ENCODE data around the gene DNAJB5. TPM values are rescaled to one million over a fixed set of nuclear protein-coding genes. Genes with fewer than 3 reads are reported as not detected.
"Not testable (repeated sequence)": the region's sequence is repeated elsewhere in the genome, so short reads cannot be mapped to it uniquely, and the experiment has no call there.

DNAJB5 gene
- total RNA-seq, 1 donor from 2014 or later: 27.3 TPM

- TF ChIP-seq EZH2 (IDR thresholded peaks at IDR 0.05; ENCODE audit: insufficient read depth, low read length): no peak
- TF ChIP-seq, protein P1, sequence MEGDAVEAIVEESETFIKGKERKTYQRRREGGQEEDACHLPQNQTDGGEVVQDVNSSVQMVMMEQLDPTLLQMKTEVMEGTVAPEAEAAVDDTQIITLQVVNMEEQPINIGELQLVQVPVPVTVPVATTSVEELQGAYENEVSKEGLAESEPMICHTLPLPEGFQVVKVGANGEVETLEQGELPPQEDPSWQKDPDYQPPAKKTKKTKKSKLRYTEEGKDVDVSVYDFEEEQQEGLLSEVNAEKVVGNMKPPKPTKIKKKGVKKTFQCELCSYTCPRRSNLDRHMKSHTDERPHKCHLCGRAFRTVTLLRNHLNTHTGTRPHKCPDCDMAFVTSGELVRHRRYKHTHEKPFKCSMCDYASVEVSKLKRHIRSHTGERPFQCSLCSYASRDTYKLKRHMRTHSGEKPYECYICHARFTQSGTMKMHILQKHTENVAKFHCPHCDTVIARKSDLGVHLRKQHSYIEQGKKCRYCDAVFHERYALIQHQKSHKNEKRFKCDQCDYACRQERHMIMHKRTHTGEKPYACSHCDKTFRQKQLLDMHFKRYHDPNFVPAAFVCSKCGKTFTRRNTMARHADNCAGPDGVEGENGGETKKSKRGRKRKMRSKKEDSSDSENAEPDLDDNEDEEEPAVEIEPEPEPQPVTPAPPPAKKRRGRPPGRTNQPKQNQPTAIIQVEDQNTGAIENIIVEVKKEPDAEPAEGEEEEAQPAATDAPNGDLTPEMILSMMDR (IDR thresholded peaks at IDR 0.05; ENCODE audit: insufficient read depth, low read depth, low read length): no peak
- Mint-ChIP-seq H3K36me3 (ENCODE audit: low read depth, unreplicated experiment) (peaks cover 15% of the 10 kb centered on the region), H3K27ac (ENCODE audit: unreplicated experiment) (no peak overlapping the region), H3K9me3 (ENCODE audit: unreplicated experiment) (peaks cover 4% of the 10 kb centered on the region), H3K4me3 (ENCODE audit: unreplicated experiment) (no peak overlapping the region), H3K27me3 (ENCODE audit: low read depth, unreplicated experiment) (no peaks in the 10 kb centered on the region), H3K4me1 (ENCODE audit: low read depth, unreplicated experiment) (peaks cover 35% of the 10 kb centered on the region)
- DNase-seq (ENCODE audit: low read depth) (no peak), FAIRE-seq (no peak)
- H2AFZ ChIP-seq (ENCODE audit: low read depth, low read length): no peak overlapping the region
- no peaks in the 10 kb centered on the region for H3K27me3 ChIP-seq (ENCODE audit: insufficient read depth, low read length)
- H3K27ac ChIP-seq (ENCODE audit: low read depth, low read length): no peak overlapping the region
- no peak overlapping the region for H3K9ac ChIP-seq (ENCODE audit: low read length)
- H3K4me3 ChIP-seq (ENCODE audit: insufficient read depth, low read depth, low read length): no peak overlapping the region
- H3K36me3 ChIP-seq (ENCODE audit: insufficient read depth, low read length): peaks cover 7% of the 10 kb centered on the region
- peaks cover 7% of the 10 kb centered on the region for H4K20me1 ChIP-seq (ENCODE audit: insufficient read depth, low read length)
- no peaks in the 10 kb centered on the region for H3K9me3 ChIP-seq (ENCODE audit: insufficient read depth, low read depth, low read length)
- no peaks in the 10 kb centered on the region for H3K79me2 ChIP-seq (ENCODE audit: insufficient read depth, low read length)
- H3K4me1 ChIP-seq (ENCODE audit: insufficient read depth, low read length): peaks cover 16% of the 10 kb centered on the region
- peak overlapping the region; percentile 34 for H3K4me2 ChIP-seq (ENCODE audit: low read length)
Measured at GRCh38 chr9:35001285-35001677, 11.7 kb downstream of the DNAJB5 start.

GRCh38 chr9:35001803-35002502 lies 12.4 kb downstream of the DNAJB5 start:
- Mint-ChIP-seq H3K27me3 (ENCODE audit: low read depth, unreplicated experiment) (no peaks in the 10 kb centered on the region), H3K9me3 (ENCODE audit: unreplicated experiment) (peaks cover 7% of the 10 kb centered on the region), H3K27ac (ENCODE audit: unreplicated experiment) (peak overlapping the region; percentile 58), H3K4me1 (ENCODE audit: low read depth, unreplicated experiment) (peaks cover 32% of the 10 kb centered on the region), H3K36me3 (ENCODE audit: low read depth, unreplicated experiment) (peaks cover 15% of the 10 kb centered on the region), H3K4me3 (ENCODE audit: unreplicated experiment) (no peak overlapping the region)
- no peaks in the 10 kb centered on the region for H3K79me2 ChIP-seq (ENCODE audit: insufficient read depth, low read length)
- H3K36me3 ChIP-seq (ENCODE audit: insufficient read depth, low read length): peaks cover 3% of the 10 kb centered on the region
- H4K20me1 ChIP-seq (ENCODE audit: insufficient read depth, low read length): peaks cover 4% of the 10 kb centered on the region
- no peak for TF ChIP-seq EZH2 (IDR thresholded peaks at IDR 0.05; ENCODE audit: insufficient read depth, low read length)
- TF ChIP-seq, protein P1 (IDR thresholded peaks at IDR 0.05; ENCODE audit: insufficient read depth, low read depth, low read length): no peak
- H3K4me1 ChIP-seq (ENCODE audit: insufficient read depth, low read length): peaks cover 16% of the 10 kb centered on the region
- FAIRE-seq: no peak
- DNase-seq (ENCODE audit: low read depth): peak; percentile 55
- no peak overlapping the region for H3K4me3 ChIP-seq (ENCODE audit: insufficient read depth, low read depth, low read length)
- H3K4me2 ChIP-seq (ENCODE audit: low read length): peak overlapping the region; percentile 34
- H3K9me3 ChIP-seq (ENCODE audit: insufficient read depth, low read depth, low read length): no peaks in the 10 kb centered on the region
- no peak overlapping the region for H2AFZ ChIP-seq (ENCODE audit: low read depth, low read length)
- no peak overlapping the region for H3K27ac ChIP-seq (ENCODE audit: low read depth, low read length)
- no peaks in the 10 kb centered on the region for H3K27me3 ChIP-seq (ENCODE audit: insufficient read depth, low read length)
- no peak overlapping the region for H3K9ac ChIP-seq (ENCODE audit: low read length)

DNA sequence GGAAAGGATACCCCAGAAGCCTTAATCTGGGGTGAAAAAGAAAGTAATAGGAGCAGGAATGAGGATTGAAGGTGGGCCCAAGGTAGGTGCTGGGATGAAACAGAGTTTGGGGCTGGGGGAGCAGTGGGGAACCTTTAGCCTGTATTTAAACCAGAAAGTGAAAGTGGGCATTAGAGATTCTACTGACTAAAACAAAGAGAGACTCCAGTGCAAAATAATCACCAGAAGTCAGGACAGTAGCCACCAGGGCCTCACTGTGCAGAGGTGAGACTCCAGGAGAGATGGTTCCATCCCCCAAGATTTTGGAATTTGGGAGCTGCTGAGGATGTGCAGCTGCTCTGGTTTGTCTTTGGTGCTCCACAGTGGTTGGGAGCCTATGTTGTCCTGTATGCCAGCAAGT lies 13.1 kb downstream of the DNAJB5 start:
- H3K9me3 Mint-ChIP-seq (ENCODE audit: unreplicated experiment): peaks cover 7% of the 10 kb centered on the region
- Histone ChIP-seq H3K27me3 (ENCODE audit: insufficient read depth, low read length) (no peaks in the 10 kb centered on the region), H4K20me1 (ENCODE audit: insufficient read depth, low read length) (peaks cover 2% of the 10 kb centered on the region), H3K9me3 (ENCODE audit: insufficient read depth, low read depth, low read length) (no peaks in the 10 kb centered on the region), H3K4me3 (ENCODE audit: insufficient read depth, low read depth, low read length) (no peak overlapping the region), H2AFZ (ENCODE audit: low read depth, low read length) (no peak overlapping the region), H3K27ac (ENCODE audit: low read depth, low read length) (no peak overlapping the region), H3K4me2 (ENCODE audit: low read length) (no peak overlapping the region), H3K4me1 (ENCODE audit: insufficient read depth, low read length) (peaks cover 16% of the 10 kb centered on the region), H3K79me2 (ENCODE audit: insufficient read depth, low read length) (no peaks in the 10 kb centered on the region), H3K9ac (ENCODE audit: low read length) (no peak overlapping the region), H3K36me3 (ENCODE audit: insufficient read depth, low read length) (peaks cover under 1% of the 10 kb centered on the region)
- H3K36me3 Mint-ChIP-seq (ENCODE audit: low read depth, unreplicated experiment): peaks cover 19% of the 10 kb centered on the region
- DNase-seq (ENCODE audit: low read depth) (no peak), FAIRE-seq (no peak)
- peaks cover 27% of the 10 kb centered on the region for H3K4me1 Mint-ChIP-seq (ENCODE audit: low read depth, unreplicated experiment)
- no peak overlapping the region for H3K4me3 Mint-ChIP-seq (ENCODE audit: unreplicated experiment)
- TF ChIP-seq EZH2 (IDR thresholded peaks at IDR 0.05; ENCODE audit: insufficient read depth, low read length): no peak
- TF ChIP-seq, protein P1 (IDR thresholded peaks at IDR 0.05; ENCODE audit: insufficient read depth, low read depth, low read length): no peak
- H3K27ac Mint-ChIP-seq (ENCODE audit: unreplicated experiment): no peak overlapping the region
- no peaks in the 10 kb centered on the region for H3K27me3 Mint-ChIP-seq (ENCODE audit: low read depth, unreplicated experiment)

- FAIRE-seq; H4K20me1 ChIP-seq (ENCODE audit: insufficient read depth, low read length); H3K36me3 ChIP-seq (ENCODE audit: insufficient read depth, low read length); H3K4me2 ChIP-seq (ENCODE audit: low read length); H3K79me2 ChIP-seq (ENCODE audit: insufficient read depth, low read length); H3K27ac ChIP-seq (ENCODE audit: low read depth, low read length); H3K27ac Mint-ChIP-seq (ENCODE audit: unreplicated experiment); H3K27me3 Mint-ChIP-seq (ENCODE audit: low read depth, unreplicated experiment); H3K9ac ChIP-seq (ENCODE audit: low read length); H3K4me3 ChIP-seq (ENCODE audit: insufficient read depth, low read depth, low read length); H3K27me3 ChIP-seq (ENCODE audit: insufficient read depth, low read length); DNase-seq (ENCODE audit: low read depth); H3K4me3 Mint-ChIP-seq (ENCODE audit: unreplicated experiment); H2AFZ ChIP-seq (ENCODE audit: low read depth, low read length); H3K9me3 ChIP-seq (ENCODE audit: insufficient read depth, low read depth, low read length): not testable (repeated sequence)
- H3K4me1 ChIP-seq (ENCODE audit: insufficient read depth, low read length): peaks cover 16% of the 10 kb centered on the region
- Mint-ChIP-seq H3K9me3 (ENCODE audit: unreplicated experiment) (peaks cover 16% of the 10 kb centered on the region), H3K36me3 (ENCODE audit: low read depth, unreplicated experiment) (peaks cover 35% of the 10 kb centered on the region), H3K4me1 (ENCODE audit: low read depth, unreplicated experiment) (peaks cover 20% of the 10 kb centered on the region)
Measured at GRCh38 chr9:35004299-35004698, 14.8 kb downstream of the DNAJB5 start.
